Caki2 (cell line): ENCODE measurements around the gene FOCAD. TPM values are rescaled to one million over a fixed set of nuclear protein-coding genes. Genes with fewer than 3 reads are reported as not detected.

Experiments
- DNase-seq: peaks from one replicate; pipeline ENCODE4 v3.0.0-alpha.2; 2015; ENCODE audit warnings: low read depth
- in situ Hi-C: cut with HindIII; loops from 2 replicates; pipeline ENCODE4 v1.10.0; 2016; ENCODE audit warnings: low sequenced_read_pairs, low pct_unique_long_range_greater_than_20kb, mixed read lengths
- total RNA-seq: library from RNA; depleted of rRNA; stranded (reverse); fragments of >200 nt; shearing (Covaris generic); gene quantifications from 2 replicates; pipeline ENCODE4 v1.2.3, GENCODE V29; 2014; ENCODE audit warnings: low replicate concordance

FOCAD gene
- total RNA-seq, 1 experiment from 2014 or later: 13.2 TPM

GRCh38 chr9:20835377-20836286 is 151.6 kb downstream of the FOCAD start:
- peak; percentile 19 for DNase-seq
- in situ Hi-C loops: no loop called here

GRCh38 chr9:20837166-20837565 is 153.1 kb downstream of the FOCAD start:
- no peak for DNase-seq
- in situ Hi-C loops: no loop called here

- in situ Hi-C loops: no loop called here
- DNase-seq: no peak
These were observed 154.2 kb downstream of the FOCAD start for GRCh38 chr9:20838218-20838617.

- no peak for DNase-seq
- in situ Hi-C loops: no loop called here
These were observed 160.9 kb downstream of the FOCAD start for GRCh38 chr9:20844916-20845315.

GRCh38 chr9:20848490-20848889 is 164.4 kb downstream of the FOCAD start:
- in situ Hi-C loops: no loop called here
- no peak for DNase-seq

- in situ Hi-C loops: no loop called here
- DNase-seq: no peak
These were observed 169.8 kb downstream of the FOCAD start for GRCh38 chr9:20853866-20854265.

GRCh38 chr9:20854444-20854843 is 170.4 kb downstream of the FOCAD start:
- in situ Hi-C loops: no loop called here
- no peak for DNase-seq

- in situ Hi-C loops: no loop called here
- no peak for DNase-seq
These were observed 179.9 kb downstream of the FOCAD start for GRCh38 chr9:20863945-20864344.

GRCh38 chr9:20865347-20865746 is 181.3 kb downstream of the FOCAD start:
- DNase-seq: no peak
- in situ Hi-C loops: no loop called here

GRCh38 chr9:20870115-20870514 is 186.1 kb downstream of the FOCAD start:
- DNase-seq: no peak
- in situ Hi-C loops: no loop called here

- DNase-seq: no peak
- in situ Hi-C loops: no loop called here
These were observed 188.4 kb downstream of the FOCAD start for GRCh38 chr9:20872340-20872977.

- peak; percentile 65 for DNase-seq
- in situ Hi-C loops: no loop called here
These were observed 189.3 kb downstream of the FOCAD start for GRCh38 chr9:20873240-20873865.

- in situ Hi-C loops: no loop called here
- DNase-seq: no peak
These were observed 196.2 kb downstream of the FOCAD start for GRCh38 chr9:20880271-20880670.

- in situ Hi-C loops: no loop called here
- DNase-seq: no peak
These were observed 196.6 kb downstream of the FOCAD start for GRCh38 chr9:20880675-20881074.

GRCh38 chr9:20884985-20885593 is 201.0 kb downstream of the FOCAD start:
- DNase-seq: no peak
- in situ Hi-C loops: no loop called here

GRCh38 chr9:20898885-20899554 is 215.0 kb downstream of the FOCAD start:
- DNase-seq: no peak
- in situ Hi-C loops: no loop called here

GRCh38 chr9:20903212-20903611 is 219.2 kb downstream of the FOCAD start:
- in situ Hi-C loops: no loop called here
- DNase-seq: no peak

GRCh38 chr9:20904995-20905394 is 220.9 kb downstream of the FOCAD start:
- DNase-seq: no peak
- in situ Hi-C loops: no loop called here
